Activated CD8-positive, alpha-beta memory T cell treated with anti-CD3 and anti-CD28 coated beads for 48 hours (primary cell): ENCODE data around the gene SLC35B4.
"Not testable (repeated sequence)": the region's sequence is repeated elsewhere in the genome, so short reads cannot be mapped to it uniquely, and the experiment has no call there.

Source experiments
- DNase-seq, 3 experiments: peaks; one replicate each; pipeline ENCODE4 v3.0.0-alpha.2; 2020; ENCODE audit warnings: low read depth in 2 of 3, low spot score in 2 of 3

SLC35B4 gene

GRCh38 chr7:134331393-134331792 lies 14.7 kb upstream of the SLC35B4 start:
- no peak for DNase-seq

- no peak for DNase-seq
Observed at GRCh38 chr7:134330974-134331373, 14.2 kb upstream of the SLC35B4 start.

GRCh38 chr7:134329614-134330346 lies 13.1 kb upstream of the SLC35B4 start:
- DNase-seq = no peak

GRCh38 chr7:134328900-134329299 lies 12.2 kb upstream of the SLC35B4 start:
- DNase-seq = no peak

GRCh38 chr7:134327896-134328295 lies 11.2 kb upstream of the SLC35B4 start:
- peak in 1 of 3 experiments; percentile 24 for DNase-seq

GRCh38 chr7:134324107-134324506 lies 7.4 kb upstream of the SLC35B4 start:
- no peak for DNase-seq

GRCh38 chr7:134320201-134320600 lies 3.5 kb upstream of the SLC35B4 start:
- DNase-seq = no peak

- no peak for DNase-seq
Observed at GRCh38 chr7:134318443-134318842, 1.7 kb upstream of the SLC35B4 start.

GRCh38 chr7:134317434-134317833 lies 704 bp upstream of the SLC35B4 start:
- no peak for DNase-seq

GRCh38 chr7:134315679-134316538 lies 821 bp downstream of the SLC35B4 start:
- DNase-seq = no peak

GRCh38 chr7:134313543-134313942 lies 3.2 kb downstream of the SLC35B4 start:
- DNase-seq = no peak

- DNase-seq = no peak
Observed at GRCh38 chr7:134312717-134313116, 4.0 kb downstream of the SLC35B4 start.

GRCh38 chr7:134311807-134312206 lies 4.9 kb downstream of the SLC35B4 start:
- no peak for DNase-seq

- no peak for DNase-seq
Observed at GRCh38 chr7:134308548-134308947, 8.2 kb downstream of the SLC35B4 start.

GRCh38 chr7:134307320-134307719 lies 9.4 kb downstream of the SLC35B4 start:
- DNase-seq = no peak

- DNase-seq = no peak
Observed at GRCh38 chr7:134302120-134302519, 14.6 kb downstream of the SLC35B4 start.

- DNase-seq = no peak
Observed at GRCh38 chr7:134301592-134301991, 15.1 kb downstream of the SLC35B4 start.

- no peak for DNase-seq
Observed at GRCh38 chr7:134300988-134301387, 15.7 kb downstream of the SLC35B4 start.

- no peak for DNase-seq
Observed at GRCh38 chr7:134298902-134299683, 17.6 kb downstream of the SLC35B4 start.

- DNase-seq = no peak
Observed at GRCh38 chr7:134297489-134297888, 19.2 kb downstream of the SLC35B4 start.

GRCh38 chr7:134295982-134296381 lies 20.7 kb downstream of the SLC35B4 start:
- DNase-seq = not testable (repeated sequence)
